HepG2 (cell line): ENCODE measurements around the gene TNRC18. TPM values are rescaled to one million over a fixed set of nuclear protein-coding genes. Genes with fewer than 3 reads are reported as not detected.
A peak's percentile ranks its signal among the peaks of the same experiment; 100 is the strongest.

ENCODE experiments used
- ADNP ChIP-seq: sonication (generic); formaldehyde crosslinking; IDR thresholded peaks from 2 replicates; pipeline ENCODE4 v1.4.0; 2020; ENCODE audit warnings: missing genetic modification reagents
- HOXA9 ChIP-seq: sonication (generic); formaldehyde crosslinking; IDR thresholded peaks from 2 replicates; pipeline ENCODE4 v1.8.1; 2022; ENCODE audit warnings: missing genetic modification reagents, mild to moderate bottlenecking, moderate library complexity, borderline replicate concordance
- ISX ChIP-seq: sonication (generic); formaldehyde crosslinking; conservative IDR thresholded peaks from 2 replicates; pipeline ENCODE4 v1.5.0; 2020; ENCODE audit warnings: missing genetic modification reagents
- KAT8 ChIP-seq: IDR thresholded peaks from 2 replicates; pipeline ENCODE4 v1.6.1; 2016; ENCODE audit warnings: missing genetic modification reagents, missing compliant biosample characterization
- RFX5 ChIP-seq: IDR thresholded peaks from 2 replicates; pipeline ENCODE4 v1.6.1; 2011; ENCODE audit warnings: low read depth, low read length, improper control_type of control experiment
- ZBTB42 ChIP-seq: sonication (generic); formaldehyde crosslinking; IDR thresholded peaks from 2 replicates; pipeline ENCODE4 v1.5.0; 2020; ENCODE audit warnings: mild to moderate bottlenecking, missing genetic modification reagents
- ZNF143 ChIP-seq: sonication (generic); formaldehyde crosslinking; IDR thresholded peaks from 2 replicates; pipeline ENCODE4 v1.4.0; 2020; ENCODE audit warnings: missing genetic modification reagents
- ZNF878 ChIP-seq: sonication (generic); formaldehyde crosslinking; IDR thresholded peaks from 2 replicates; pipeline ENCODE4 v1.8.1; 2023; ENCODE audit warnings: mild to moderate bottlenecking, missing genetic modification reagents, moderate library complexity
- ZSCAN21 ChIP-seq: sonication (generic); formaldehyde crosslinking; IDR thresholded peaks from 2 replicates; pipeline ENCODE4 v1.8.0; 2022; ENCODE audit warnings: mild to moderate bottlenecking, missing genetic modification reagents, moderate library complexity, borderline replicate concordance
- polyA plus RNA-seq, 8 experiments: library from polyadenylated mRNA; depleted of rRNA in 3 of 8; stranded (reverse) in 7 of 8; unstranded in 1 of 8; fragments of >200 nt; fragmentation: Illumina TruSeq in 4 of 8; extraction: Trizol in 4 of 8; gene quantifications; 2 replicates each; pipeline versions ENCODE4 v1.2.1 to v1.2.3, GENCODE V29; 2011 to 2016; ENCODE audit warnings: low read depth in 4 of 8, missing spikeins in 1 of 8, mixed read lengths in 1 of 8; ENCODE audit not compliant: insufficient read depth in 1 of 8
- total RNA-seq, 5 experiments: library from RNA; depleted of rRNA; stranded (reverse); fragments of >200 nt; fragmentation: Illumina TruSeq; extraction: Trizol; gene quantifications; 2 replicates each; pipeline ENCODE4 v1.2.3, GENCODE V29; 2016; ENCODE audit warnings: low read depth in 1 of 5
- TF ChIP-seq, protein P1 (sequence below): sonication (generic); formaldehyde crosslinking; IDR thresholded peaks from 2 replicates; pipeline ENCODE4 v1.5.0; 2020; ENCODE audit warnings: mild to moderate bottlenecking, missing genetic modification reagents, borderline replicate concordance
- TF ChIP-seq, protein P2 (sequence below): IDR thresholded peaks from 2 replicates; pipeline ENCODE4 v1.6.1; 2016; ENCODE audit warnings: low read depth, missing genetic modification reagents, missing compliant biosample characterization
- TF ChIP-seq, protein P3 (sequence below): sonication (generic); formaldehyde crosslinking; IDR thresholded peaks from 2 replicates; pipeline ENCODE4 v1.9.0; 2021; ENCODE audit warnings: missing genetic modification reagents, borderline replicate concordance
- TF ChIP-seq, protein P4 (sequence below): sonication (generic); formaldehyde crosslinking; IDR thresholded peaks from 2 replicates; pipeline ENCODE4 v1.4.0; 2020; ENCODE audit warnings: mild to moderate bottlenecking, missing genetic modification reagents
- TF ChIP-seq, protein P5 (sequence below): sonication (generic); formaldehyde crosslinking; IDR thresholded peaks from 2 replicates; pipeline ENCODE4 v1.5.1; 2020; ENCODE audit warnings: missing genetic modification reagents, mild to moderate bottlenecking, borderline replicate concordance

TNRC18 gene
- total and polyA plus RNA-seq, 2 of the 13 experiments (the other 11 are each of a cell fraction or from before 2014, with no cell fraction given), result 11.7 to 17.4 TPM

DNA sequence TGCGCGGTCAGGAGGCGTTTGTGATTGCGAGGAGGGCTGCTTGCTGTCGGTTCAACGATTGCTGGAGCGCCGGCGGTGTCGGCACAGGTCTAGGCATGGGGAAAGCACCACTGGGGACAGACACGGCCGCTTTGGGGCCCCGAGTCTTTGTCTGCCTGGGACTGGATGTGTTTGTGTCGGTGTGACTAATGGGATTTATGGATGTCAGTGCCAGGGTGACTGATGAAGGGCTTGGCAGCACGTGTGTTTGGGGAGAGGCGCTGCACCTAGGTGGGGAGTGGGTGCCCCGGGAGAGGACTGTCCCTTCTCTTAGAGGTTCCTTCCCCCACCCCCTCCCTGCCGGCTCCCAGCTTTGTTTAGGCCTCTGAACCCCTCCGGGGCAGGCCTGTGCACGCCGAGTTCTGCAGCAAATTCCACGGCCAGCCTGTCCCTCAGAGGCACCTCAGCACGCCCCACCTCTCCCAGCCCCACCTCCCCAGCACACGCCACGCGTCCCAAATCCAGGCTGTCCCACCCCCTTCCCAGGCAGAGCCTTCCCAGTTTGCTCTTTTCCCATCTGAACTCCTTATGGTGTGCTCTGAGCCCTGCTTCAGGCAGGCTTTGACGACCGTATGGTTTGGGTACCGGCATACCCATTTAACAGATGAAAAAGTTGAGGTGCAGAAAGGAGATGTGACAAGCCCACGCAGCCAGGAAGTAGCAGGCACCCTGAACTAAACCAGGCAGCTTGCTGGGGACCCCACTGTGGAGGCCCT is 6.4 kb upstream of the TNRC18 start (continued):
- TF ChIP-seq, protein P1, sequence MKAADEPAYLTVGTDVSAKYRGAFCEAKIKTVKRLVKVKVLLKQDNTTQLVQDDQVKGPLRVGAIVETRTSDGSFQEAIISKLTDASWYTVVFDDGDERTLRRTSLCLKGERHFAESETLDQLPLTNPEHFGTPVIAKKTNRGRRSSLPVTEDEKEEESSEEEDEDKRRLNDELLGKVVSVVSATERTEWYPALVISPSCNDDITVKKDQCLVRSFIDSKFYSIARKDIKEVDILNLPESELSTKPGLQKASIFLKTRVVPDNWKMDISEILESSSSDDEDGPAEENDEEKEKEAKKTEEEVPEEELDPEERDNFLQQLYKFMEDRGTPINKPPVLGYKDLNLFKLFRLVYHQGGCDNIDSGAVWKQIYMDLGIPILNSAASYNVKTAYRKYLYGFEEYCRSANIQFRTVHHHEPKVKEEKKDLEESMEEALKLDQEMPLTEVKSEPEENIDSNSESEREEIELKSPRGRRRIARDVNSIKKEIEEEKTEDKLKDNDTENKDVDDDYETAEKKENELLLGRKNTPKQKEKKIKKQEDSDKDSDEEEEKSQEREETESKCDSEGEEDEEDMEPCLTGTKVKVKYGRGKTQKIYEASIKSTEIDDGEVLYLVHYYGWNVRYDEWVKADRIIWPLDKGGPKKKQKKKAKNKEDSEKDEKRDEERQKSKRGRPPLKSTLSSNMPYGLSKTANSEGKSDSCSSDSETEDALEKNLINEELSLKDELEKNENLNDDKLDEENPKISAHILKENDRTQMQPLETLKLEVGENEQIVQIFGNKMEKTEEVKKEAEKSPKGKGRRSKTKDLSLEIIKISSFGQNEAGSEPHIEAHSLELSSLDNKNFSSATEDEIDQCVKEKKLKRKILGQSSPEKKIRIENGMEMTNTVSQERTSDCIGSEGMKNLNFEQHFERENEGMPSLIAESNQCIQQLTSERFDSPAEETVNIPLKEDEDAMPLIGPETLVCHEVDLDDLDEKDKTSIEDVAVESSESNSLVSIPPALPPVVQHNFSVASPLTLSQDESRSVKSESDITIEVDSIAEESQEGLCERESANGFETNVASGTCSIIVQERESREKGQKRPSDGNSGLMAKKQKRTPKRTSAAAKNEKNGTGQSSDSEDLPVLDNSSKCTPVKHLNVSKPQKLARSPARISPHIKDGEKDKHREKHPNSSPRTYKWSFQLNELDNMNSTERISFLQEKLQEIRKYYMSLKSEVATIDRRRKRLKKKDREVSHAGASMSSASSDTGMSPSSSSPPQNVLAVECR (CRISPR knock-in tag), result peak; percentile 49
- 0 out of 2 replicates have a peak, but pooled peaks have one; percentile 13 for TF ChIP-seq ISX (CRISPR knock-in tag)
- TF ChIP-seq ADNP (CRISPR knock-in tag), result peak; percentile 84; the same call in 1 of the 2 replicates
- TF ChIP-seq ZBTB42 (CRISPR knock-in tag), result no peak
- no peak for TF ChIP-seq ZNF143 (CRISPR knock-in tag)
- TF ChIP-seq KAT8 (CRISPR knock-in tag), result 0 out of 2 replicates have a peak, but pooled peaks have one; percentile 5
- TF ChIP-seq, protein P2, sequence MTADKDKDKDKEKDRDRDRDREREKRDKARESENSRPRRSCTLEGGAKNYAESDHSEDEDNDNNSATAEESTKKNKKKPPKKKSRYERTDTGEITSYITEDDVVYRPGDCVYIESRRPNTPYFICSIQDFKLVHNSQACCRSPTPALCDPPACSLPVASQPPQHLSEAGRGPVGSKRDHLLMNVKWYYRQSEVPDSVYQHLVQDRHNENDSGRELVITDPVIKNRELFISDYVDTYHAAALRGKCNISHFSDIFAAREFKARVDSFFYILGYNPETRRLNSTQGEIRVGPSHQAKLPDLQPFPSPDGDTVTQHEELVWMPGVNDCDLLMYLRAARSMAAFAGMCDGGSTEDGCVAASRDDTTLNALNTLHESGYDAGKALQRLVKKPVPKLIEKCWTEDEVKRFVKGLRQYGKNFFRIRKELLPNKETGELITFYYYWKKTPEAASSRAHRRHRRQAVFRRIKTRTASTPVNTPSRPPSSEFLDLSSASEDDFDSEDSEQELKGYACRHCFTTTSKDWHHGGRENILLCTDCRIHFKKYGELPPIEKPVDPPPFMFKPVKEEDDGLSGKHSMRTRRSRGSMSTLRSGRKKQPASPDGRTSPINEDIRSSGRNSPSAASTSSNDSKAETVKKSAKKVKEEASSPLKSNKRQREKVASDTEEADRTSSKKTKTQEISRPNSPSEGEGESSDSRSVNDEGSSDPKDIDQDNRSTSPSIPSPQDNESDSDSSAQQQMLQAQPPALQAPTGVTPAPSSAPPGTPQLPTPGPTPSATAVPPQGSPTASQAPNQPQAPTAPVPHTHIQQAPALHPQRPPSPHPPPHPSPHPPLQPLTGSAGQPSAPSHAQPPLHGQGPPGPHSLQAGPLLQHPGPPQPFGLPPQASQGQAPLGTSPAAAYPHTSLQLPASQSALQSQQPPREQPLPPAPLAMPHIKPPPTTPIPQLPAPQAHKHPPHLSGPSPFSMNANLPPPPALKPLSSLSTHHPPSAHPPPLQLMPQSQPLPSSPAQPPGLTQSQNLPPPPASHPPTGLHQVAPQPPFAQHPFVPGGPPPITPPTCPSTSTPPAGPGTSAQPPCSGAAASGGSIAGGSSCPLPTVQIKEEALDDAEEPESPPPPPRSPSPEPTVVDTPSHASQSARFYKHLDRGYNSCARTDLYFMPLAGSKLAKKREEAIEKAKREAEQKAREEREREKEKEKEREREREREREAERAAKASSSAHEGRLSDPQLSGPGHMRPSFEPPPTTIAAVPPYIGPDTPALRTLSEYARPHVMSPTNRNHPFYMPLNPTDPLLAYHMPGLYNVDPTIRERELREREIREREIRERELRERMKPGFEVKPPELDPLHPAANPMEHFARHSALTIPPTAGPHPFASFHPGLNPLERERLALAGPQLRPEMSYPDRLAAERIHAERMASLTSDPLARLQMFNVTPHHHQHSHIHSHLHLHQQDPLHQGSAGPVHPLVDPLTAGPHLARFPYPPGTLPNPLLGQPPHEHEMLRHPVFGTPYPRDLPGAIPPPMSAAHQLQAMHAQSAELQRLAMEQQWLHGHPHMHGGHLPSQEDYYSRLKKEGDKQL (CRISPR knock-in tag), result no peak
- no peak for TF ChIP-seq RFX5
- TF ChIP-seq, protein P3, sequence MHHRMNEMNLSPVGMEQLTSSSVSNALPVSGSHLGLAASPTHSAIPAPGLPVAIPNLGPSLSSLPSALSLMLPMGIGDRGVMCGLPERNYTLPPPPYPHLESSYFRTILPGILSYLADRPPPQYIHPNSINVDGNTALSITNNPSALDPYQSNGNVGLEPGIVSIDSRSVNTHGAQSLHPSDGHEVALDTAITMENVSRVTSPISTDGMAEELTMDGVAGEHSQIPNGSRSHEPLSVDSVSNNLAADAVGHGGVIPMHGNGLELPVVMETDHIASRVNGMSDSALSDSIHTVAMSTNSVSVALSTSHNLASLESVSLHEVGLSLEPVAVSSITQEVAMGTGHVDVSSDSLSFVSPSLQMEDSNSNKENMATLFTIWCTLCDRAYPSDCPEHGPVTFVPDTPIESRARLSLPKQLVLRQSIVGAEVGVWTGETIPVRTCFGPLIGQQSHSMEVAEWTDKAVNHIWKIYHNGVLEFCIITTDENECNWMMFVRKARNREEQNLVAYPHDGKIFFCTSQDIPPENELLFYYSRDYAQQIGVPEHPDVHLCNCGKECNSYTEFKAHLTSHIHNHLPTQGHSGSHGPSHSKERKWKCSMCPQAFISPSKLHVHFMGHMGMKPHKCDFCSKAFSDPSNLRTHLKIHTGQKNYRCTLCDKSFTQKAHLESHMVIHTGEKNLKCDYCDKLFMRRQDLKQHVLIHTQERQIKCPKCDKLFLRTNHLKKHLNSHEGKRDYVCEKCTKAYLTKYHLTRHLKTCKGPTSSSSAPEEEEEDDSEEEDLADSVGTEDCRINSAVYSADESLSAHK (CRISPR knock-in tag), result no peak
- no peak for TF ChIP-seq ZSCAN21 (CRISPR knock-in tag)
- TF ChIP-seq, protein P4, sequence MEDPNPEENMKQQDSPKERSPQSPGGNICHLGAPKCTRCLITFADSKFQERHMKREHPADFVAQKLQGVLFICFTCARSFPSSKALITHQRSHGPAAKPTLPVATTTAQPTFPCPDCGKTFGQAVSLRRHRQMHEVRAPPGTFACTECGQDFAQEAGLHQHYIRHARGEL (CRISPR knock-in tag), result no peak
- TF ChIP-seq, protein P5, sequence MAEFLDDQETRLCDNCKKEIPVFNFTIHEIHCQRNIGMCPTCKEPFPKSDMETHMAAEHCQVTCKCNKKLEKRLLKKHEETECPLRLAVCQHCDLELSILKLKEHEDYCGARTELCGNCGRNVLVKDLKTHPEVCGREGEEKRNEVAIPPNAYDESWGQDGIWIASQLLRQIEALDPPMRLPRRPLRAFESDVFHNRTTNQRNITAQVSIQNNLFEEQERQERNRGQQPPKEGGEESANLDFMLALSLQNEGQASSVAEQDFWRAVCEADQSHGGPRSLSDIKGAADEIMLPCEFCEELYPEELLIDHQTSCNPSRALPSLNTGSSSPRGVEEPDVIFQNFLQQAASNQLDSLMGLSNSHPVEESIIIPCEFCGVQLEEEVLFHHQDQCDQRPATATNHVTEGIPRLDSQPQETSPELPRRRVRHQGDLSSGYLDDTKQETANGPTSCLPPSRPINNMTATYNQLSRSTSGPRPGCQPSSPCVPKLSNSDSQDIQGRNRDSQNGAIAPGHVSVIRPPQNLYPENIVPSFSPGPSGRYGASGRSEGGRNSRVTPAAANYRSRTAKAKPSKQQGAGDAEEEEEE, result no peak
- no peak for TF ChIP-seq ZNF878
- TF ChIP-seq HOXA9 (CRISPR knock-in tag), result no peak
